NT2/D1 (cell line): Measurements from ENCODE around the gene SLC25A23.
A peak's percentile ranks its signal among the peaks of the same experiment; 100 is the strongest.
"Not testable (repeated sequence)": the region's sequence is repeated elsewhere in the genome, so short reads cannot be mapped to it uniquely, and the experiment has no call there.

Source experiments
- DNase-seq: peaks from one replicate; pipeline ENCODE4 v3.0.0-alpha.2; 2011; ENCODE audit warnings: low read depth, low spot score
- H3K27me3 ChIP-seq: 2 replicates; pipeline ENCODE4 v1.6.0; 2011; ENCODE audit warnings: mild to moderate bottlenecking; ENCODE audit not compliant: insufficient read length, insufficient read depth
- H3K36me3 ChIP-seq: 2 replicates; pipeline ENCODE4 v1.6.1; 2011; ENCODE audit warnings: mild to moderate bottlenecking, low read length, mixed read lengths; ENCODE audit not compliant: insufficient read depth, insufficient read length
- H3K4me1 ChIP-seq: 2 replicates; pipeline ENCODE4 v1.5.1; 2011; ENCODE audit not compliant: insufficient read depth, insufficient read length
- H3K4me3 ChIP-seq: 2 replicates; pipeline ENCODE4 v1.5.1; 2011; ENCODE audit warnings: low read depth; ENCODE audit not compliant: insufficient read length
- H3K9ac ChIP-seq: 2 replicates; pipeline ENCODE4 v1.6.0; 2011; ENCODE audit warnings: low read depth; ENCODE audit not compliant: insufficient read length
- H3K9me3 ChIP-seq: 2 replicates; pipeline ENCODE4 v1.5.1; 2011; ENCODE audit warnings: mild to moderate bottlenecking, low read length; ENCODE audit not compliant: insufficient read depth
- SUZ12 ChIP-seq: IDR thresholded peaks from 2 replicates; pipeline ENCODE4 v1.6.1; 2011; ENCODE audit not compliant: insufficient read length, insufficient read depth; ENCODE audit errors: extremely low read depth
- YY1 ChIP-seq: IDR thresholded peaks from 2 replicates; pipeline ENCODE4 v1.6.1; 2011; ENCODE audit not compliant: insufficient read length, insufficient read depth
- ZNF274 ChIP-seq: IDR thresholded peaks from 2 replicates; pipeline ENCODE4 v1.6.1; 2011; ENCODE audit warnings: mild to moderate bottlenecking, low read depth, low read length

Gene SLC25A23

DNA sequence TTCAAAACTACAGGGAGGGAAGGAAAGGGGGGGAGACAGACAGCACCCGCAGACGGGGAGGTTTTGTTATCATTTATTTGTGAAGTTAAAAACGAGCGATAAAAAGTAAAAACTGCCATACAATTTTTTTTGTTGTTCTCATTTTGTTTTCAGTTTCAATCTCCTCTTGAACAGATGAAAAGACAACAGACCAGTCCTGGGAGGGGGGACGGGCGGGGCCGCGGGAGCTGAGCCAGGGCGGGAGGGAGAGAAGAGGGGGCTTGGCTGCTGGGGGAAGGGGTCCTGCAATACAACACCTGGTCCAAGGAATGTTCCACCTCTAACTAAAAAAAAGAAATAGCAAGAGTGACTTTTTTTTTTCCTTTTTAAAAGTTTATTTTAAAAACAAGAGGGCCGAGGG, 46.3 kb downstream of the SLC25A23 start:
- DNase-seq, result no peak
- no peak overlapping the region for H3K4me3 ChIP-seq
- H3K9ac ChIP-seq, result no peak overlapping the region
- H3K4me1 ChIP-seq, result peaks cover 17% of the 10 kb centered on the region
- TF ChIP-seq YY1, result no peak
- H3K27me3 ChIP-seq, result no peaks in the 10 kb centered on the region
- H3K36me3 ChIP-seq, result peaks cover 63% of the 10 kb centered on the region
- no peaks in the 10 kb centered on the region for H3K9me3 ChIP-seq

DNA sequence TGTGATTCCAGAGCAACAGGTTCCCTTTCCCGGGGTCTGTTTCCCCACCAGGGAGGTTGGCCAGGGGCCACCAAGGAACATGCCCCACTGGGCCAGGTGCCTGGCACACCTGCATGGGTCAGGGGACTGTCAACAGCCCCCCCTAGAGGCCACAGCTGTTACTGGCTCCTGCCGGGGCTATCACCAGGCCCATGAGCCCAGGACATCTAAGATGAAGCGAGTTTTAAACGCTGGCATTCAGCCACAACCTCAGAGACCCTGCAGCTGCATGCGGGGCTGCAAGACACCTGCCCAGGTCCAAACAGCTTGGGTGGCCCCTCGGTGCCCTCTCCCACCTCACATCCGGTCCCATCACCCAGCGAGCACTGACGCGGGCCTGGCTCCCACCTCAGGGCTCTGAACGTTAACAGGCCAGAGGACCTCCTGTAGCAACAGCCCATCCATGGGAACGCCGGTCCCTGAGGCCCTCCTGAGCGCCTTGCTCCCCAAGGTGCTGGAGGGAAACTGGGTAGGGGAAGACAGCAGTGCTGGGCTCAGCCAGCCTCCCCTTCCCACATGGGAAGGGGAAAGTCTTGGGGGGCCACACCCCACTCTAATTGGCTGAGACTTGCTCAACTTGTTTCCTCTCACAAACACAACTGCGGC, 47.0 kb downstream of the SLC25A23 start:
- Histone ChIP-seq H3K4me1 (peaks cover 15% of the 10 kb centered on the region), H3K36me3 (peaks cover 56% of the 10 kb centered on the region), H3K9ac (peak overlapping the region; percentile 26), H3K27me3 (no peaks in the 10 kb centered on the region), H3K9me3 (no peaks in the 10 kb centered on the region), H3K4me3 (no peak overlapping the region)
- no peak for DNase-seq
- TF ChIP-seq ZNF274, result no peak
- no peak for TF ChIP-seq SUZ12
- no peak for TF ChIP-seq YY1

GRCh38 chr19:6412061-6412446, 47.5 kb downstream of the SLC25A23 start:
- Histone ChIP-seq H3K9me3 (no peaks in the 10 kb centered on the region), H3K27me3 (no peaks in the 10 kb centered on the region), H3K4me1 (peaks cover 12% of the 10 kb centered on the region), H3K36me3 (peaks cover 51% of the 10 kb centered on the region), H3K9ac (peak overlapping the region; percentile 26), H3K4me3 (no peak overlapping the region)
- DNase-seq, result no peak
- no peak for TF ChIP-seq ZNF274
- TF ChIP-seq YY1, result no peak
- no peak for TF ChIP-seq SUZ12

DNA sequence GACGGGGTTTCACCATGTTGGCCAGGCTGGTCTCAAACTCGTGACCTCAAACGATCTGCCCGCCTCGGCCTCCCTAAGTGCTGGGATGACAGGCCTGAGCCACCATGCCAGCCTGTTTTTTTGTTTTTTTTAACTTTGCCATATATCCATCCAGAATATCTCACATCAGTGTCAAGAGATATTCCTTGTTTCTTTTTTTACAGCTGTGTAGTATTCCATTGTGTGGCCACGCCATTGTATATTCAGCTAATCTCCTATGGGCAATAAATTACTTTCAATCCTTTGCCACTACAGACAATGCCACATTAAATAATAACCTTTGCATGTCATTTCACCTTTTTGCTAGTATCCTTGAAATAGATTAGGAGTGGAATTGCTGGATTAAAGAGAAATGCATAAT, 50.2 kb downstream of the SLC25A23 start:
- Histone ChIP-seq H3K4me3 (no peak overlapping the region), H3K36me3 (peaks cover 25% of the 10 kb centered on the region), H3K9ac (no peak overlapping the region), H3K9me3 (no peaks in the 10 kb centered on the region), H3K27me3 (no peaks in the 10 kb centered on the region), H3K4me1 (peaks cover 8% of the 10 kb centered on the region)
- DNase-seq, result no peak
- TF ChIP-seq ZNF274 (no peak), SUZ12 (no peak), YY1 (no peak)

DNA sequence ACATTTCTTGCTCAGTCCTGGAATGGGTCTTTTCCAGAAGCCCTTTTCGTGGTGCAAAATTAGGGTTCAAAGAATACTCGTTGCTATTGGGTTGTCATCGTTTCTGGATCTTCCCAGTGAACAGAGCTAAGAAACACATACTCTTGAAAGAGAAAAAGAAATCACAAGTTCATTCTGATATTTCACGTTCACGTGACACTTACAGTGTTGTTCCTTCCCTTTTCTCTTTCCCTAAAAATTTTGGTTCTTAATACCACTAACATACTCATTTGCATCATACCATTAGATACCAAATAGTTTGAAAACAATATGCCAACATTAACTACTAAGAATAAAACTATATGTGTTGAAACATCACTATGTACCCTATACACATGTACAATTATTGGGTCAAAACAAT, 53.2 kb downstream of the SLC25A23 start:
- H3K36me3 ChIP-seq, result no peaks in the 10 kb centered on the region
- TF ChIP-seq ZNF274 (no peak), YY1 (no peak), SUZ12 (no peak)

DNA sequence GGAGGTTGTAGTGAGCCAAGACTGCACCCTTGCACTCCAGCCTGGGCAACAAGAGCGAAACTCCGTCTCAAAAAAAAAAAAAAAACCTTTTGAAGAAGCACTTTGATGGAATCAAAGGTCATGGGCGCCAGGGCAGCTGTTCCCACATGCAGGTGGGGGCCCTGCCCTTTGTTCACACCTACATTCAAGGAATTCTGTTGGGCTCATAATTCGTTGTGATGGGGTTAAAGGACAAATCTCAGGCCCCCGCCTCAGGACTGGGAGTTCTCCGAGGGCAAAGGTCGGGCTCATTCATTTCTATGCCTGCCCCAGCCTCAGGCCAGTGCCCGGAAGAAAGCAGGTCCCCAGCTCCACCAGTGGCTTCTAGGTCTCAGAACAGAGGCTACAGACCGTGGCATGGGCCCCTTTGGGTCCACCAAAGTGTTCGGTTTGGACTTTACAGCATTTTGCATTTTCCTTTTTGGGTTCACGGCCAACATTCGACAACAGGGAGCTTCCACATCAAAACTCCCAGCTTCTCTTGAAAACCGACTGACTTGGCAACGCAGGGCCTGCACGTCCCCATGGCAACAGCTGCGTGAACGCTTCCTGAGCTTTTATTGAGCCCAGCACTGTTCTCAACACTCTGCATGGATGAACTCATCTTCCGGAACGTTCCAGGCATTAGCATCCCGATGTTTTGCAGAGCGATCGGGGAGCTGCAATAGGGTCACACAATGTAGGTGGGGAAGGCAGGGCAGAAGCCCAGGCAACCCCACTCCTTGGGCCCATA, 56.6 kb downstream of the SLC25A23 start:
- no peaks in the 10 kb centered on the region for H3K27me3 ChIP-seq
- TF ChIP-seq ZNF274 (no peak), YY1 (no peak), SUZ12 (no peak)
- peaks cover 4% of the 10 kb centered on the region for H3K4me1 ChIP-seq
- no peak overlapping the region for H3K9ac ChIP-seq
- H3K36me3 ChIP-seq, result no peaks in the 10 kb centered on the region
- no peaks in the 10 kb centered on the region for H3K9me3 ChIP-seq
- DNase-seq, result no peak
- no peak overlapping the region for H3K4me3 ChIP-seq

More for the DNA sequence above, 53.2 kb downstream of the SLC25A23 start:
- Histone ChIP-seq H3K4me3 (no peak overlapping the region), H3K9ac (no peak overlapping the region), H3K4me1 (peaks cover 4% of the 10 kb centered on the region), H3K27me3 (no peaks in the 10 kb centered on the region), H3K9me3 (no peaks in the 10 kb centered on the region)
- DNase-seq, result no peak

DNA sequence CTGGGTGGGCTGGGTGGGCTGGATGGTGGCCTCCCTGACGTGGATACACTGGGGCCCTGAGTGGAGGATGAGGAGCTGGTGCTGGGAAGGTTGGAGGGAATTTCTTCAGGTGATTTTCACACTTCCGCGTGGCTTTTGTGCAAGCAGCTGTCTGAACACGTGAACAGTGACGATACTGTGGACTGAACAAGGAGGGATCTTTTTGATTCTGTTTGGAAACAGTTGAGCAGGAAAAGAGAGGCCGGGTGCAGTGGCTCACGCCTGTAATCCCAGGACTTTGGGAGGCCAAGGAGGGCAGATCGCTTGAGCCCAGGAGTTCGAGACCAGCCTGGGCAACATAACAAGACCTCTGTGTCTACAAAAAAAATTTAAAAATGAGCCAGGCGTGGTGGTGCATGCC, 57.5 kb downstream of the SLC25A23 start:
- Histone ChIP-seq H3K4me3 (no peak overlapping the region), H3K36me3 (no peaks in the 10 kb centered on the region), H3K9me3 (no peaks in the 10 kb centered on the region), H3K4me1 (peaks cover 4% of the 10 kb centered on the region), H3K27me3 (no peaks in the 10 kb centered on the region), H3K9ac (no peak overlapping the region)
- no peak for DNase-seq
- TF ChIP-seq YY1 (no peak), ZNF274 (no peak), SUZ12 (no peak)

DNA sequence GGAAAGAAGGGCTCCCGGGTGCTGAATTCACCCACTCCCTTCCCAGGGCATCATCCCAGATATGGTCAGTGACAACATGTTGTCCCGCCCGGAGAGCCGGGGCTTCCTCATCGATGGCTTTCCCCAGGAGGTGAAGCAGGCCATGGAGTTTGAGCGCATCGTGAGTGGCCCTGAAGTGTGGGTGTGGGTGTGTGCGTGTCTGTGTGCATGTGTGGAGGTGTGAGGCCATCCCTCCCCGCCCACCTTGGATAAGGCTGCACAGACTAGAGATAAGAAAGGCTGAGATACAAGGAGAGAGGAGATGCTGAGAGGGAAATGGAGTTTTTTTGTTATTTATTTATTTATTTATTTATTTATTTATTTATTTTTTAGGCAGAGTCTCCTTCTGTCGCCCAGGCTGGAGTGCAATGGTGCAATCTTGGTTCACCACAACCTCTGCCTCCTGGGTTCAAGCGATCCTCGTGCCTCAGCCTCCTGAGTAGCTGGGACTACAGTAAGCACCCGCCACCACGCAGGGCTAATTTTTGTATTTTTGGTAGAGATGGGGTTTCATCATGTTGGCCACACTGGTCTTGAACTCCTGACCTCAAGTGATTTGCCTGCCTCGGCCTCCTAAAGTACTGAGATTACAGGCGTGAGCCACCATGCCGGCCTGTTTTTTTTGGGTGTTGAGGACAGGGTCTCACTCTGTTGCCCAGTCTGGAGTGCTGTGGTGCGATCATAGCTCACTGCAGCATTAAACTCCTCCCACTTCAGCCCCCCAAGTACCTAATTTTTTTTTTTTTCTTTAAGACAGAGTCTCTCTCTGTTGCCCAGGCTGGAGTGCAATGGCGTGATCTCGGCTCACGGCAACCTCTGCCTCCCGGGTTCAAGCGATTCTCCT, 59.3 kb downstream of the SLC25A23 start:
- not testable (repeated sequence) for H3K36me3 ChIP-seq, H3K9ac ChIP-seq, H3K4me1 ChIP-seq, H3K4me3 ChIP-seq, DNase-seq, H3K27me3 ChIP-seq, H3K9me3 ChIP-seq
